Measurements from ENCODE around the gene ABHD14A. TPM values are rescaled to one million over a fixed set of nuclear protein-coding genes. Genes with fewer than 3 reads are reported as not detected.

The ABHD14A gene
- total RNA-seq, 4 donors from 2014 or later: 2.0 to 11.3 (median 7.7) TPM

- Histone ChIP-seq H3K4me3 (no peak overlapping the region), H3K27me3 (no peaks in the 10 kb centered on the region), H3K36me3 (peaks cover 0 to 4% (median under 1%) of the 10 kb centered on the region in 4 donors), H3K27ac (no peak overlapping the region), H3K9me3 (no peaks in the 10 kb centered on the region), H3K4me1 (no peaks in the 10 kb centered on the region)
- intact Hi-C loops (cut with DNase I; ENCODE audit: low total_unique reads): no loop called here
- in situ Hi-C loops (cut with MboI; ENCODE audit: low pct_ligation_motif_present in 1 of 4, low pct_unique_long_range_greater_than_20kb in 1 of 4, low sequenced_read_pairs in 3 of 4): no loop called here
- no peak for DNase-seq
- TF ChIP-seq EP300 (IDR thresholded peaks at IDR 0.05; ENCODE audit: low read depth): no peak
- TF ChIP-seq POLR2A (IDR thresholded peaks at IDR 0.05): no peak
- no peak for TF ChIP-seq CTCF (IDR thresholded peaks at IDR 0.05)
- no peak for TF ChIP-seq POLR2AphosphoS5 (IDR thresholded peaks at IDR 0.05)
- 75 to 100% methylated on average over 1 to 5 of the region's 5 CpGs for WGBS, 2 donors (ENCODE audit: low coverage in 1 of 2)
These were observed 45.4 kb upstream of the ABHD14A start for GRCh38 chr3:51929420-51930003.

- no peak for TF ChIP-seq CTCF (IDR thresholded peaks at IDR 0.05)
- no peak for TF ChIP-seq POLR2A (IDR thresholded peaks at IDR 0.05)
- TF ChIP-seq POLR2AphosphoS5 (IDR thresholded peaks at IDR 0.05): no peak
- no peak for TF ChIP-seq EP300 (IDR thresholded peaks at IDR 0.05; ENCODE audit: low read depth)
- Histone ChIP-seq H3K4me3 (no peak overlapping the region), H3K9me3 (no peaks in the 10 kb centered on the region), H3K27ac (no peak overlapping the region), H3K27me3 (no peaks in the 10 kb centered on the region), H3K36me3 (peaks cover 0 to 11% (median 4%) of the 10 kb centered on the region in 4 donors), H3K4me1 (no peaks in the 10 kb centered on the region)
- in situ Hi-C loops (cut with MboI; ENCODE audit: low pct_ligation_motif_present in 1 of 4, low pct_unique_long_range_greater_than_20kb in 1 of 4, low sequenced_read_pairs in 3 of 4) (no loop called here), intact Hi-C loops (cut with DNase I; ENCODE audit: low total_unique reads) (no loop called here)
- 100% methylated on average over 1 of the region's 1 CpG; no CpG with 5 or more reads in 1 of the 2 donors for WGBS, 2 donors (ENCODE audit: low coverage in 1 of 2)
- no peak for DNase-seq
These were observed 44.4 kb upstream of the ABHD14A start for GRCh38 chr3:51930439-51930838.

- Histone ChIP-seq H3K9me3 (no peaks in the 10 kb centered on the region), H3K4me1 (no peaks in the 10 kb centered on the region), H3K27ac (no peak overlapping the region), H3K36me3 (peaks cover 0 to 19% (median 4%) of the 10 kb centered on the region in 4 donors), H3K27me3 (no peaks in the 10 kb centered on the region), H3K4me3 (no peak overlapping the region)
- 87 to 91% methylated on average over 5 to 6 of the region's 6 CpGs for WGBS, 2 donors (ENCODE audit: low coverage in 1 of 2)
- intact Hi-C loops (cut with DNase I; ENCODE audit: low total_unique reads): loop anchor here (1.0 kb wide), 1 partner anchor 41 kb away; no protein-coding TSS in a partner anchor
- in situ Hi-C loops (cut with MboI; ENCODE audit: low pct_ligation_motif_present in 1 of 4, low pct_unique_long_range_greater_than_20kb in 1 of 4, low sequenced_read_pairs in 3 of 4): no loop called here
- TF ChIP-seq EP300 (IDR thresholded peaks at IDR 0.05; ENCODE audit: low read depth) (no peak), POLR2A (IDR thresholded peaks at IDR 0.05) (no peak), CTCF (IDR thresholded peaks at IDR 0.05) (no peak), POLR2AphosphoS5 (IDR thresholded peaks at IDR 0.05) (no peak)
- DNase-seq: no peak
These were observed 43.1 kb upstream of the ABHD14A start for GRCh38 chr3:51931756-51932155.

GRCh38 chr3:51932471-51933370, 42.1 kb upstream of the ABHD14A start:
- DNase-seq: no peak
- TF ChIP-seq CTCF (IDR thresholded peaks at IDR 0.05): no peak
- TF ChIP-seq POLR2A (IDR thresholded peaks at IDR 0.05): no peak
- no peak for TF ChIP-seq POLR2AphosphoS5 (IDR thresholded peaks at IDR 0.05)
- no peak for TF ChIP-seq EP300 (IDR thresholded peaks at IDR 0.05; ENCODE audit: low read depth)
- peaks cover 0 to 19% (median 7%) of the 10 kb centered on the region in 4 donors for H3K36me3 ChIP-seq

More at GRCh38 chr3:51932471-51933370, 42.1 kb upstream of the ABHD14A start:
- H3K4me1 ChIP-seq: no peaks in the 10 kb centered on the region
- intact Hi-C loops (cut with DNase I; ENCODE audit: low total_unique reads): no loop called here
- WGBS, 2 donors (ENCODE audit: low coverage in 1 of 2): 91% methylated on average over 15 of the region's 15 CpGs; no CpG with 5 or more reads in 1 of the 2 donors
- no peak overlapping the region for H3K4me3 ChIP-seq
- H3K27me3 ChIP-seq: no peaks in the 10 kb centered on the region
- H3K9me3 ChIP-seq: no peaks in the 10 kb centered on the region
- in situ Hi-C loops (cut with MboI; ENCODE audit: low pct_ligation_motif_present in 1 of 4, low pct_unique_long_range_greater_than_20kb in 1 of 4, low sequenced_read_pairs in 3 of 4): no loop called here
- H3K27ac ChIP-seq: no peak overlapping the region
